Measurements from ENCODE around the gene ZNF165. TPM values are rescaled to one million over a fixed set of nuclear protein-coding genes. Genes with fewer than 3 reads are reported as not detected.

ZNF165 gene
- total and polyA plus RNA-seq, 2 of the 13 experiments (the other 11 are each of a cell fraction or from before 2014, with no cell fraction given) = 0.58 to 8.6 TPM

DNA sequence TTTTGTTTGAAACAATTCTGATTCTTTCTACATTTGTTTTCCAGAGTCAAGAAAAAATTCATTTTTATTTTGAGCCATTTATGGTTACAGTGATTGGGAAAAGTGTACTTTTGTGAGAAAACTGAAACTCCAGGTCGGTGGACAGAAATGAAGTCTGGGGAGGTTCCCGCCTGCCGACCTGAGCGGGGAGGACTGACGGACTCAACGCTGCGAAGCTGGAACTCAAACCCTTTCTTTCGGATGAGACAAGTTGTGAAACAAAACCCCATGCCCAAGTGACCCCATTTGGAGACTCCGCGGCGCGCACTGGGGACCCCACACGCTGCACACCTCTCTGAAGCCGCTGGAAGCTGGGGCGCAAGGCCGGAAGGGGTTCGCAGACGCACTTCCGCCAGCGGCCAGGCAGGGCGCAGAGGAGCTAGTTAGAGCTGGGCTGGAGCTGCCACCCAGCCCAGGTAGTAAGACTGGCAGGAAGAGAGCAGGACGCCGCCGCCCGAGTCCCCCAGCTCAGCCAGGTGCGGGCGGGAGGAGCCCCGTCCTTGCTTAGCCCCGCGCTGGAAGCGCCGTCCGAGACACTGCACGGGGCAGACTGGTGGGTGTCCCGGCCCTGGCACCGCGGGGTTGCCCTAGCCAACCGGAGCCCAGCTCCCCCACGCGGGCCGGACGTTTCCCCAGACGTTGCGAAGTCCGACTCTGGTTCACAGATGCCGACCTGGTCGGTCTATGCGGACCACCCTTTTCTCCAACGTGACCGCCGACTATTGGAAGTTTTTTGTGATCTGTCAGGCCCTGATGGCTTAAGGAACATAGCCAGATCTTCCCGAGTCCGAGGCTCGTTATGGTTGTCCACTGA lies 24.2 kb downstream of the ZNF165 start (continued):
- 0 out of 2 replicates have a peak, but pooled peaks have one; percentile 78 for TF ChIP-seq PAX8 (CRISPR knock-in tag; IDR thresholded peaks at IDR 0.05; ENCODE audit: borderline replicate concordance)

DNA sequence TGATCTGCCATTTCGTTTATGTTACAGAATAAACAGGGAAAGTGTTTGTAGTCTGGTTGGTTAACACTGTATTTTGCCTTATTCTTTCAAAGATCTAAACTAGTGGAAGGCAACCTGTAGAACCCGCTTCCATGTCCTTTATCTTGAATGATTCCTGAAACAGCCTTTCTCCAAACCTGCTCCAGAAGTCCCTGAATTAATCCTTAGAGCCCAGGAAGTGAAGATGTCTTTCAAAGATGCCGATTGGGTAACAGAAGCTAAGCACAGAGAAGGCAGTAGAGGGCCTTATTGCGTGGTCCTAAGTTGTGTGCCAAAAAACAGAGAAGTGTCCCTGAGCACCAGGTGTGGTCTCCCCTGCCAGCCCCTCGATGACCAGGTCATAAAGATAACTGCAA lies 24.9 kb downstream of the ZNF165 start:
- Histone ChIP-seq H3K27ac (ENCODE audit: extremely low read length, insufficient read depth, low read length) (no peak overlapping the region), H3K9ac (ENCODE audit: insufficient read depth, low read depth, low read length) (peak overlapping the region; percentile 72), H3K4me2 (ENCODE audit: low read depth, low read length) (peak overlapping the region; percentile 93), H3K4me1 (ENCODE audit: insufficient read depth, low read length) (peaks cover 15% of the 10 kb centered on the region), H3K36me3 (replicated peaks in 1 of 2; ENCODE audit: control insufficient read depth in 1 of 2, insufficient read depth in 2 of 2, low read length in 2 of 2) (no peaks in the 10 kb centered on the region), H3K79me2 (ENCODE audit: insufficient read depth, low read length) (no peaks in the 10 kb centered on the region), H4K20me1 (ENCODE audit: insufficient read depth, low read length) (no peaks in the 10 kb centered on the region), H3K27me3 (ENCODE audit: control insufficient read depth in 1 of 2, insufficient read depth in 2 of 2, low read length in 2 of 2) (no peaks in the 10 kb centered on the region; a peak in 1 of 5 replicates), H2AFZ (ENCODE audit: low read length) (peak overlapping the region; percentile 90), H3K4me3 (replicated peaks in 1 of 3; ENCODE audit: insufficient read depth in 1 of 3, low read depth in 2 of 3, low read length in 3 of 3) (peak overlapping the region; percentile 62 to 84 (median 71)), H3K9me3 (ENCODE audit: low read length) (no peaks in the 10 kb centered on the region)
- in situ Hi-C loops (cut with HindIII; ENCODE audit: extremely low pct_ligation_motif_present, low pct_unique_long_range_greater_than_20kb) = no loop called here
- TF ChIP-seq CEBPG (CRISPR knock-in tag; IDR thresholded peaks at IDR 0.05) (peak; percentile 54; the same call in 1 of the 2 replicates), NAIF1 (CRISPR knock-in tag; IDR thresholded peaks at IDR 0.05; ENCODE audit: borderline replicate concordance) (0 out of 2 replicates have a peak, but pooled peaks have one; percentile 54), STAG1 (CRISPR knock-in tag; IDR thresholded peaks at IDR 0.05) (0 out of 2 replicates have a peak, but pooled peaks have one; percentile 4), ZKSCAN1 (IDR thresholded peaks at IDR 0.05; ENCODE audit: low read length) (no peak), ZNF430 (CRISPR knock-in tag; IDR thresholded peaks at IDR 0.05) (0 out of 2 replicates have a peak, but pooled peaks have one; percentile 4)
- TF ChIP-seq, protein P1, sequence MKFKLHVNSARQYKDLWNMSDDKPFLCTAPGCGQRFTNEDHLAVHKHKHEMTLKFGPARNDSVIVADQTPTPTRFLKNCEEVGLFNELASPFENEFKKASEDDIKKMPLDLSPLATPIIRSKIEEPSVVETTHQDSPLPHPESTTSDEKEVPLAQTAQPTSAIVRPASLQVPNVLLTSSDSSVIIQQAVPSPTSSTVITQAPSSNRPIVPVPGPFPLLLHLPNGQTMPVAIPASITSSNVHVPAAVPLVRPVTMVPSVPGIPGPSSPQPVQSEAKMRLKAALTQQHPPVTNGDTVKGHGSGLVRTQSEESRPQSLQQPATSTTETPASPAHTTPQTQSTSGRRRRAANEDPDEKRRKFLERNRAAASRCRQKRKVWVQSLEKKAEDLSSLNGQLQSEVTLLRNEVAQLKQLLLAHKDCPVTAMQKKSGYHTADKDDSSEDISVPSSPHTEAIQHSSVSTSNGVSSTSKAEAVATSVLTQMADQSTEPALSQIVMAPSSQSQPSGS (CRISPR knock-in tag; IDR thresholded peaks at IDR 0.05) = peak; percentile 4; the same call in 1 of the 2 replicates
- ATAC-seq = peak; percentile 15
- intact Hi-C loops (cut with micrococcal nuclease; ENCODE audit: unreplicated experiment) = loop anchor here (2.0 kb wide), 1 partner anchor 32 kb away; no protein-coding TSS in a partner anchor
- TSS peak; percentile 94 for BruUV-seq (replicated peaks)
- 22% methylated on average over 5 of the region's 5 CpGs for WGBS (ENCODE audit: low lambda C conversion rate)
- POLR2A ChIA-PET = interaction anchor here (0.6 to 2.2 kb wide), 16 partner anchors 11 to 281 kb away, joined by 3 to 26 read pairs (median 6); partner anchors contain the start of genes ZKSCAN4, ZKSCAN8, ZNF165 and ZSCAN16
- CTCF ChIA-PET (ENCODE audit: low intra/inter-chr PET ratio, low total read pairs) = interaction anchor here (1.1 kb wide), 1 partner anchor 250 kb away, joined by 5 read pairs; no protein-coding TSS in a partner anchor
- peak; percentile 21 for FAIRE-seq
- DNase-seq (ENCODE audit: low spot score) = no peak

Measured in HepG2 (cell line).